Activated naive CD8-positive, alpha-beta T cell treated with anti-CD3 and anti-CD28 coated beads, Interleukin-2, amount 50 U/mL, for 24 hours (primary cell): Measurements from ENCODE around the gene DIS3L2.
"Not testable (repeated sequence)": the region's sequence is repeated elsewhere in the genome, so short reads cannot be mapped to it uniquely, and the experiment has no call there.

Experiments used
- ATAC-seq: fragments of 150-1000 bp; cut with Tn5 transposase; one replicate; pipeline ENCODE4 v1.10.0; 2021
- DNase-seq: peaks from one replicate; pipeline ENCODE4 v3.0.0; 2021
- H3K27ac Mint-ChIP-seq: one replicate; pipeline ENCODE4 v1.8.0; 2021; ENCODE audit warnings: mild to moderate bottlenecking, mixed read lengths
- H3K27me3 Mint-ChIP-seq: one replicate; pipeline ENCODE4 v1.8.0; 2021; ENCODE audit warnings: mixed read lengths
- H3K36me3 Mint-ChIP-seq: one replicate; pipeline ENCODE4 v1.8.0; 2021; ENCODE audit warnings: low read depth, mixed read lengths
- H3K4me1 Mint-ChIP-seq: one replicate; pipeline ENCODE4 v1.8.0; 2021; ENCODE audit warnings: mixed read lengths
- H3K4me3 Mint-ChIP-seq: one replicate; pipeline ENCODE4 v1.8.0; 2021; ENCODE audit warnings: mild to moderate bottlenecking, moderate library complexity, mixed read lengths
- H3K9me3 Mint-ChIP-seq: one replicate; pipeline ENCODE4 v1.8.0; 2021; ENCODE audit warnings: mixed read lengths

Gene DIS3L2

GRCh38 chr2:231935815-231936214 is 25.7 kb upstream of the DIS3L2 start:
- Mint-ChIP-seq H3K36me3 (no peaks in the 10 kb centered on the region), H3K27me3 (no peaks in the 10 kb centered on the region), H3K27ac (no peak overlapping the region), H3K4me1 (peaks cover 6% of the 10 kb centered on the region), H3K9me3 (no peaks in the 10 kb centered on the region), H3K4me3 (no peak overlapping the region)
- DNase-seq (no peak), ATAC-seq (no peak)

GRCh38 chr2:231936491-231936890 is 25.0 kb upstream of the DIS3L2 start:
- DNase-seq (no peak), ATAC-seq (peak; percentile 68)
- H3K4me3 Mint-ChIP-seq, result no peak overlapping the region
- peaks cover 6% of the 10 kb centered on the region for H3K4me1 Mint-ChIP-seq
- no peaks in the 10 kb centered on the region for H3K9me3 Mint-ChIP-seq
- no peaks in the 10 kb centered on the region for H3K36me3 Mint-ChIP-seq
- no peaks in the 10 kb centered on the region for H3K27me3 Mint-ChIP-seq
- no peak overlapping the region for H3K27ac Mint-ChIP-seq

- no peak for ATAC-seq
- Mint-ChIP-seq H3K36me3 (no peaks in the 10 kb centered on the region), H3K27ac (no peak overlapping the region), H3K4me3 (no peak overlapping the region), H3K9me3 (no peaks in the 10 kb centered on the region), H3K4me1 (peaks cover 6% of the 10 kb centered on the region), H3K27me3 (no peaks in the 10 kb centered on the region)
- DNase-seq, result no peak
These were observed 24.5 kb upstream of the DIS3L2 start for GRCh38 chr2:231937057-231937456.

- ATAC-seq, result no peak
- no peak overlapping the region for H3K27ac Mint-ChIP-seq
- no peaks in the 10 kb centered on the region for H3K36me3 Mint-ChIP-seq
- H3K4me1 Mint-ChIP-seq, result peaks cover 6% of the 10 kb centered on the region
- no peaks in the 10 kb centered on the region for H3K9me3 Mint-ChIP-seq
- no peak for DNase-seq
- no peak overlapping the region for H3K4me3 Mint-ChIP-seq
- H3K27me3 Mint-ChIP-seq, result no peaks in the 10 kb centered on the region
These were observed 22.5 kb upstream of the DIS3L2 start for GRCh38 chr2:231939022-231939421.

- Mint-ChIP-seq H3K4me3 (no peak overlapping the region), H3K36me3 (no peaks in the 10 kb centered on the region), H3K4me1 (peaks cover 6% of the 10 kb centered on the region), H3K9me3 (no peaks in the 10 kb centered on the region), H3K27me3 (no peaks in the 10 kb centered on the region), H3K27ac (no peak overlapping the region)
- ATAC-seq (no peak), DNase-seq (no peak)
These were observed 20.7 kb upstream of the DIS3L2 start for GRCh38 chr2:231940795-231941194.

- Mint-ChIP-seq H3K4me1 (peaks cover 2% of the 10 kb centered on the region), H3K27ac (no peak overlapping the region), H3K4me3 (no peak overlapping the region), H3K9me3 (no peaks in the 10 kb centered on the region), H3K27me3 (no peaks in the 10 kb centered on the region), H3K36me3 (no peaks in the 10 kb centered on the region)
- DNase-seq (no peak), ATAC-seq (no peak)
These were observed 19.8 kb upstream of the DIS3L2 start for GRCh38 chr2:231941673-231942072.

GRCh38 chr2:231942180-231942579 is 19.3 kb upstream of the DIS3L2 start:
- Mint-ChIP-seq H3K27me3 (no peaks in the 10 kb centered on the region), H3K27ac (no peak overlapping the region), H3K36me3 (no peaks in the 10 kb centered on the region), H3K9me3 (no peaks in the 10 kb centered on the region), H3K4me3 (no peak overlapping the region), H3K4me1 (no peaks in the 10 kb centered on the region)
- DNase-seq (no peak), ATAC-seq (no peak)

- no peak for DNase-seq
- Mint-ChIP-seq H3K4me3 (no peak overlapping the region), H3K36me3 (no peaks in the 10 kb centered on the region), H3K9me3 (no peaks in the 10 kb centered on the region), H3K27ac (no peak overlapping the region), H3K27me3 (no peaks in the 10 kb centered on the region), H3K4me1 (no peaks in the 10 kb centered on the region)
- no peak for ATAC-seq
These were observed 15.2 kb upstream of the DIS3L2 start for GRCh38 chr2:231946241-231946814.

- H3K4me1 Mint-ChIP-seq, ATAC-seq, H3K9me3 Mint-ChIP-seq, H3K27me3 Mint-ChIP-seq, H3K36me3 Mint-ChIP-seq, H3K27ac Mint-ChIP-seq, DNase-seq, H3K4me3 Mint-ChIP-seq: not testable (repeated sequence)
These were observed 14.4 kb upstream of the DIS3L2 start for GRCh38 chr2:231947112-231947511.

GRCh38 chr2:231947694-231948093 is 13.8 kb upstream of the DIS3L2 start:
- no peaks in the 10 kb centered on the region for H3K4me1 Mint-ChIP-seq
- ATAC-seq, result no peak
- H3K36me3 Mint-ChIP-seq, result no peaks in the 10 kb centered on the region
- H3K4me3 Mint-ChIP-seq, result no peak overlapping the region
- no peaks in the 10 kb centered on the region for H3K9me3 Mint-ChIP-seq
- no peak overlapping the region for H3K27ac Mint-ChIP-seq
- DNase-seq, result no peak
- no peaks in the 10 kb centered on the region for H3K27me3 Mint-ChIP-seq

- DNase-seq, result no peak
- H3K27me3 Mint-ChIP-seq, result peaks cover 4% of the 10 kb centered on the region
- H3K9me3 Mint-ChIP-seq, result no peaks in the 10 kb centered on the region
- ATAC-seq, result no peak
- no peak overlapping the region for H3K27ac Mint-ChIP-seq
- no peaks in the 10 kb centered on the region for H3K36me3 Mint-ChIP-seq
- no peaks in the 10 kb centered on the region for H3K4me1 Mint-ChIP-seq
- H3K4me3 Mint-ChIP-seq, result no peak overlapping the region
These were observed 10.0 kb upstream of the DIS3L2 start for GRCh38 chr2:231951452-231952035.

- no peak overlapping the region for H3K4me3 Mint-ChIP-seq
- no peak for ATAC-seq
- H3K27ac Mint-ChIP-seq, result no peak overlapping the region
- peaks cover 4% of the 10 kb centered on the region for H3K27me3 Mint-ChIP-seq
- H3K9me3 Mint-ChIP-seq, result no peaks in the 10 kb centered on the region
- peaks cover 2% of the 10 kb centered on the region for H3K36me3 Mint-ChIP-seq
- peaks cover 5% of the 10 kb centered on the region for H3K4me1 Mint-ChIP-seq
- DNase-seq, result no peak
These were observed 5.6 kb upstream of the DIS3L2 start for GRCh38 chr2:231955758-231956472.

GRCh38 chr2:231957913-231958763 is 3.4 kb upstream of the DIS3L2 start:
- Mint-ChIP-seq H3K27me3 (peaks cover 4% of the 10 kb centered on the region), H3K4me1 (peaks cover 19% of the 10 kb centered on the region), H3K27ac (no peak overlapping the region), H3K36me3 (peaks cover 6% of the 10 kb centered on the region), H3K4me3 (no peak overlapping the region), H3K9me3 (peaks cover 3% of the 10 kb centered on the region)
- no peak for ATAC-seq
- no peak for DNase-seq

GRCh38 chr2:231960810-231961348 is 634 bp upstream of the DIS3L2 start:
- Mint-ChIP-seq H3K4me1 (peaks cover 39% of the 10 kb centered on the region), H3K4me3 (peak overlapping the region; percentile 88), H3K9me3 (peaks cover 3% of the 10 kb centered on the region), H3K27ac (peak overlapping the region; percentile 93), H3K27me3 (no peaks in the 10 kb centered on the region), H3K36me3 (peaks cover 6% of the 10 kb centered on the region)
- no peak for ATAC-seq
- no peak for DNase-seq
